Colonic mucosa (tissue), 4 donors: ENCODE data around the gene CPT1B. TPM values are rescaled to one million over a fixed set of nuclear protein-coding genes. Genes with fewer than 3 reads are reported as not detected.

ENCODE experiments used
- DNase-seq: peaks from one replicate; pipeline ENCODE4 v3.0.0-alpha.2; 2020
- H3K27ac ChIP-seq: fragments of 200-600 bp; one replicate; pipeline ENCODE4 v1.8.0; 2021
- H3K27me3 ChIP-seq: fragments of 200-600 bp; one replicate; pipeline ENCODE4 v1.8.0; 2021
- H3K36me3 ChIP-seq: fragments of 200-600 bp; one replicate; pipeline ENCODE4 v1.8.0; 2021
- H3K4me1 ChIP-seq: fragments of 200-600 bp; one replicate; pipeline ENCODE4 v1.8.0; 2021; ENCODE audit warnings: mild to moderate bottlenecking
- H3K4me3 ChIP-seq: fragments of 200-600 bp; one replicate; pipeline ENCODE4 v1.8.0; 2021
- H3K9ac ChIP-seq, 2 donors: one replicate each; pipeline ENCODE4 v1.7.0; 2013; ENCODE audit warnings: control low read depth in 2 of 2, low read depth in 2 of 2, low read length in 2 of 2
- H3K9me3 ChIP-seq: fragments of 200-600 bp; one replicate; pipeline ENCODE4 v1.8.0; 2021
- CTCF ChIP-seq: fragments of 200-600 bp; IDR thresholded peaks from one replicate; pipeline ENCODE4 v1.8.0; 2022; ENCODE audit warnings: antibody characterized with exemption, mild to moderate bottlenecking
- intact Hi-C: fragments of 100-400 bp; cut with DNase I; formaldehyde crosslinking; loops from one replicate; pipeline ENCODE4 v1.14.1; 2022
- total RNA-seq, 2 donors: library from RNA; stranded (reverse); fragmentation: NEBNext Ultra II Directional in 1 of 2; extraction: Animal tissue kit (Norgen Biotek cat#: 25700) in 1 of 2; gene quantifications; one replicate each; pipeline ENCODE4 v1.2.1, GENCODE V29; 2021
- donor health status: healthy.
- donor health status: DM: no; HTN: no; CAD: no.
- donor health status: DM: no; HTN: no; CAD: no.

Gene CPT1B
- total RNA-seq, 2 donors from 2014 or later: 20.1 to 21.7 TPM

- Histone ChIP-seq H3K9me3 (no peaks in the 10 kb centered on the region), H3K36me3 (peaks cover 10% of the 10 kb centered on the region), H3K4me3 (peak overlapping the region; percentile 85), H3K4me1 (peaks cover 16% of the 10 kb centered on the region), H3K27me3 (no peaks in the 10 kb centered on the region), H3K9ac (peak overlapping the region; percentile 86), H3K27ac (peak overlapping the region; percentile 100)
- intact Hi-C loops: loop anchor here (5.0 kb wide), 1 partner anchor 38 kb away; the partner anchor contains the start of gene SYCE3
- peak; percentile 83 for DNase-seq
- TF ChIP-seq CTCF: no peak
These were observed 53.5 kb downstream of the CPT1B start for GRCh38 chr22:50524676-50525103.

GRCh38 chr22:50523806-50524675, 54.2 kb downstream of the CPT1B start:
- H3K27me3 ChIP-seq: no peaks in the 10 kb centered on the region
- DNase-seq: peak; percentile 67
- H3K4me3 ChIP-seq: peak overlapping the region; percentile 85
- peaks cover 12% of the 10 kb centered on the region for H3K4me1 ChIP-seq
- peak overlapping the region; percentile 86 for H3K9ac ChIP-seq
- H3K27ac ChIP-seq: peak overlapping the region; percentile 100
- H3K9me3 ChIP-seq: no peaks in the 10 kb centered on the region
- no peak for TF ChIP-seq CTCF
- intact Hi-C loops: loop anchor here (5.0 kb wide), 1 partner anchor 38 kb away; the partner anchor contains the start of gene SYCE3
- peaks cover 10% of the 10 kb centered on the region for H3K36me3 ChIP-seq

- H3K4me1 ChIP-seq: peaks cover 10% of the 10 kb centered on the region
- H3K4me3 ChIP-seq: no peak overlapping the region
- H3K9me3 ChIP-seq: no peaks in the 10 kb centered on the region
- peaks cover 10% of the 10 kb centered on the region for H3K36me3 ChIP-seq
- intact Hi-C loops: loop anchor here (5.0 kb wide), 1 partner anchor 39 kb away; the partner anchor contains the start of gene SYCE3
- no peak for TF ChIP-seq CTCF
- peak overlapping the region in 1 of 2 donors; percentile 86 for H3K9ac ChIP-seq
- H3K27ac ChIP-seq: peak overlapping the region; percentile 100
- H3K27me3 ChIP-seq: no peaks in the 10 kb centered on the region
- DNase-seq: no peak
These were observed 54.8 kb downstream of the CPT1B start for GRCh38 chr22:50523458-50523805.

GRCh38 chr22:50522806-50523438, 55.3 kb downstream of the CPT1B start:
- peaks cover 15% of the 10 kb centered on the region for H3K36me3 ChIP-seq
- no peak overlapping the region for H3K9ac ChIP-seq
- H3K27ac ChIP-seq: no peak overlapping the region
- no peaks in the 10 kb centered on the region for H3K27me3 ChIP-seq
- intact Hi-C loops: loop anchor here (5.0 kb wide), 1 partner anchor 39 kb away; the partner anchor contains the start of gene SYCE3
- H3K9me3 ChIP-seq: no peaks in the 10 kb centered on the region
- no peak overlapping the region for H3K4me3 ChIP-seq
- DNase-seq: no peak
- TF ChIP-seq CTCF: no peak
- peaks cover 10% of the 10 kb centered on the region for H3K4me1 ChIP-seq

- no peak overlapping the region for H3K4me3 ChIP-seq
- peaks cover 15% of the 10 kb centered on the region for H3K36me3 ChIP-seq
- H3K9ac ChIP-seq: no peak overlapping the region
- DNase-seq: no peak
- no peak overlapping the region for H3K27ac ChIP-seq
- peaks cover 10% of the 10 kb centered on the region for H3K4me1 ChIP-seq
- H3K27me3 ChIP-seq: no peaks in the 10 kb centered on the region
- H3K9me3 ChIP-seq: no peaks in the 10 kb centered on the region
- intact Hi-C loops: loop anchor here (5.0 kb wide), 1 partner anchor 40 kb away; the partner anchor contains the start of gene SYCE3
- TF ChIP-seq CTCF: no peak
These were observed 55.9 kb downstream of the CPT1B start for GRCh38 chr22:50522208-50522805.
